Naive thymus-derived CD4-positive, alpha-beta T cell (primary cell): ENCODE data around the gene ATP8A1. TPM values are rescaled to one million over a fixed set of nuclear protein-coding genes. Genes with fewer than 3 reads are reported as not detected.
"Not testable (repeated sequence)": the region's sequence is repeated elsewhere in the genome, so short reads cannot be mapped to it uniquely, and the experiment has no call there.

ENCODE experiments used
- ATAC-seq: fragments of 150-1000 bp; cut with Tn5 transposase; 2 replicates; pipeline ENCODE4 v1.10.0; 2021; ENCODE audit warnings: mild to moderate bottlenecking, moderate library complexity
- CTCF ChIA-PET: fragments of 350-600 bp; sonication (Branson Sonifier 250); formaldehyde crosslinking; loops from one replicate; lab custom pipeline; 2021; ENCODE audit warnings: antibody characterized with exemption; lab: Charles Lee
- POLR2A ChIA-PET: fragments of 350-600 bp; sonication (Branson Sonifier 250); formaldehyde crosslinking; loops from one replicate; lab custom pipeline; 2021; ENCODE audit warnings: antibody characterized with exemption, inconsistent platforms; lab: Charles Lee
- DNase-seq, 9 donors: peaks; one replicate each; pipeline versions ENCODE4 v3.0.0 to v3.0.0-alpha.2; 2020 to 2022; ENCODE audit warnings: mixed read lengths in 1 of 9
- H3K27ac ChIP-seq: one replicate; pipeline ENCODE4 v1.7.0; 2013; ENCODE audit warnings: mild to moderate bottlenecking, low read depth, low read length, moderate library complexity
- H3K27me3 ChIP-seq, 2 donors: one replicate each; pipeline ENCODE4 v1.7.0; 2013; ENCODE audit warnings: low read length in 2 of 2, mild to moderate bottlenecking in 2 of 2, moderate library complexity in 2 of 2; ENCODE audit not compliant: control insufficient read depth in 2 of 2, insufficient read depth in 2 of 2
- H3K36me3 ChIP-seq, 3 experiments: 1 replicate in 2 of 3; 2 replicates in 1 of 3; pipeline ENCODE4 v1.7.0; 2013; ENCODE audit warnings: low read length in 3 of 3, mild to moderate bottlenecking in 3 of 3, moderate library complexity in 1 of 3; ENCODE audit not compliant: insufficient read depth in 3 of 3, control insufficient read depth in 2 of 3
- H3K4me1 ChIP-seq, 2 donors: one replicate each; pipeline ENCODE4 v1.7.0; 2013; ENCODE audit warnings: low read length in 2 of 2, mild to moderate bottlenecking in 2 of 2, moderate library complexity in 1 of 2; ENCODE audit not compliant: control insufficient read depth in 2 of 2, insufficient read depth in 2 of 2
- H3K4me3 ChIP-seq: 2 replicates; pipeline ENCODE4 v1.7.0; 2013; ENCODE audit warnings: mild to moderate bottlenecking, low read length
- H3K9me3 ChIP-seq, 3 experiments: 1 replicate in 2 of 3; 2 replicates in 1 of 3; pipeline ENCODE4 v1.7.0; 2013; ENCODE audit warnings: low read length in 3 of 3; ENCODE audit not compliant: control insufficient read depth in 2 of 3
- H3K27ac Mint-ChIP-seq, 9 donors: one replicate each; pipeline ENCODE4 v1.8.0; 2020 to 2022; ENCODE audit warnings: mixed read lengths in 9 of 9, mild to moderate bottlenecking in 8 of 9, moderate library complexity in 5 of 9, inconsistent platforms in 2 of 9
- H3K27me3 Mint-ChIP-seq, 5 donors: one replicate each; pipeline ENCODE4 v1.8.0; 2021 to 2022; ENCODE audit warnings: mixed read lengths in 5 of 5, mild to moderate bottlenecking in 1 of 5
- H3K36me3 Mint-ChIP-seq, 5 donors: one replicate each; pipeline ENCODE4 v1.8.0; 2020 to 2022; ENCODE audit warnings: mixed read lengths in 5 of 5, mild to moderate bottlenecking in 3 of 5, inconsistent platforms in 1 of 5
- H3K4me1 Mint-ChIP-seq, 7 donors: one replicate each; pipeline ENCODE4 v1.8.0; 2020 to 2022; ENCODE audit warnings: mixed read lengths in 7 of 7, mild to moderate bottlenecking in 3 of 7, inconsistent platforms in 1 of 7
- H3K4me3 Mint-ChIP-seq, 10 donors: one replicate each; pipeline ENCODE4 v1.8.0; 2020 to 2022; ENCODE audit warnings: mild to moderate bottlenecking in 10 of 10, mixed read lengths in 10 of 10, moderate library complexity in 6 of 10, inconsistent platforms in 2 of 10
- H3K9me3 Mint-ChIP-seq, 11 donors: one replicate each; pipeline ENCODE4 v1.8.0; 2020 to 2022; ENCODE audit warnings: mixed read lengths in 11 of 11, mild to moderate bottlenecking in 4 of 11, inconsistent platforms in 1 of 11, moderate library complexity in 1 of 11
- intact Hi-C, 2 donors: fragments of 100-400 bp; cut with micrococcal nuclease; formaldehyde crosslinking; loops; one replicate each; pipeline ENCODE4 v1.15.1; 2023
- polyA plus RNA-seq, 2 donors: library from polyadenylated mRNA; unstranded; fragments of 300-500 nt; fragmentation: Illumina TruSeq; gene quantifications; one replicate each; pipeline ENCODE4 v1.2.3, GENCODE V29; 2021
- total RNA-seq, 6 experiments: library from RNA in 5 of 6; stranded (reverse) in 5 of 6; gene quantifications; 1 replicate in 5 of 6; 2 replicates in 1 of 6; pipeline ENCODE4 v1.2.3 and lab custom pipeline; 2021 to 2026

Gene ATP8A1
- total and polyA plus RNA-seq, 7 experiments from 2014 or later: 8.8 to 66.8 (median 48.5) TPM

- Histone ChIP-seq H3K27ac (no peak overlapping the region), H3K36me3 (peaks cover 4 to 32% (median 5%) of the 10 kb centered on the region in 3 experiments), H3K9me3 (no peaks in the 10 kb centered on the region), H3K27me3 (no peaks in the 10 kb centered on the region), H3K4me3 (no peak overlapping the region), H3K4me1 (no peaks in the 10 kb centered on the region)
- H3K36me3 Mint-ChIP-seq: peaks cover 22 to 69% (median 53%) of the 10 kb centered on the region in 5 donors
- peaks cover 0 to 7% (median 0%) of the 10 kb centered on the region in 11 donors for H3K9me3 Mint-ChIP-seq
- DNase-seq (no peak), ATAC-seq (no peak)
- H3K4me1 Mint-ChIP-seq: peaks cover 0 to 6% (median 0%) of the 10 kb centered on the region in 7 donors
- ChIA-PET CTCF (no interaction called here), POLR2A (no interaction called here)
- no peak overlapping the region for H3K27ac Mint-ChIP-seq
- H3K4me3 Mint-ChIP-seq: no peak overlapping the region
- no peaks in the 10 kb centered on the region for H3K27me3 Mint-ChIP-seq
- intact Hi-C loops: no loop called here
Measured at GRCh38 chr4:42466273-42466844, 190.5 kb downstream of the ATP8A1 start.

DNA sequence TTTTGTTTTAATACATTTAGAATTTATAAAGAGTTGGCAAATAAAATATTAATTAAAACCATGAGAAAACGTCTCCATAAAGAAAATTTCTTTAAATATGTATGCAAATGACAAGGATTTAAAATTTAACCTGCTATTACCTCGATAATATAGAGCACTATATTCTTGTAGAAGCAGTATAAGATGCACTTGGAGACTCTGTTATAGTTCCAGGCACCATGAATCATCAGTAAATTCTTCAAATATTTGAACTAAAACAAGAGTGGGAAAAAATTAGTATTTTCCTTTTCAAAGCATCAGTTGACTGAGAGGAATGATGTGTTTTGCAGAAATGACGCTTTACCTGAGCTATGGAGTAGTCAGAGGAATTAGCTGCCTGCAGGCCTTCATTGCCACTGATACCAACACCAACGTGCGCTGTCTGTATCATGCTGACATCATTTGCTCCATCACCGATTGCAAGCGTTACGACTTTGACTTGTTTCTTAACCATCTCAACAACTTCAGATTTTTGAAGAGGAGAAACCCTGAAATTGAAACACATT lies 192.3 kb downstream of the ATP8A1 start:
- ChIA-PET CTCF (no interaction called here), POLR2A (no interaction called here)
- H3K27ac Mint-ChIP-seq: no peak overlapping the region
- Histone ChIP-seq H3K4me1 (no peaks in the 10 kb centered on the region), H3K4me3 (no peak overlapping the region), H3K27ac (no peak overlapping the region), H3K9me3 (no peaks in the 10 kb centered on the region), H3K36me3 (peaks cover 4 to 32% (median 5%) of the 10 kb centered on the region in 3 experiments), H3K27me3 (no peaks in the 10 kb centered on the region)
- ATAC-seq (no peak), DNase-seq (no peak)
- H3K4me1 Mint-ChIP-seq: peaks cover 0 to 6% (median 0%) of the 10 kb centered on the region in 7 donors
- no peak overlapping the region for H3K4me3 Mint-ChIP-seq
- intact Hi-C loops: no loop called here
- H3K27me3 Mint-ChIP-seq: no peaks in the 10 kb centered on the region
- H3K9me3 Mint-ChIP-seq: peaks cover 0 to 7% (median 0%) of the 10 kb centered on the region in 11 donors
- peaks cover 24 to 68% (median 53%) of the 10 kb centered on the region in 5 donors for H3K36me3 Mint-ChIP-seq

GRCh38 chr4:42461216-42461615 lies 195.7 kb downstream of the ATP8A1 start:
- H3K4me3 ChIP-seq, CTCF ChIA-PET, H3K4me3 Mint-ChIP-seq, H3K4me1 Mint-ChIP-seq, POLR2A ChIA-PET, H3K9me3 Mint-ChIP-seq, intact Hi-C loops, ATAC-seq, H3K27ac ChIP-seq, H3K27me3 Mint-ChIP-seq, H3K27me3 ChIP-seq, H3K27ac Mint-ChIP-seq, H3K9me3 ChIP-seq, DNase-seq, H3K4me1 ChIP-seq: not testable (repeated sequence)
- H3K36me3 ChIP-seq: peaks cover 4 to 32% (median 5%) of the 10 kb centered on the region in 3 experiments
- H3K36me3 Mint-ChIP-seq: peaks cover 24 to 71% (median 45%) of the 10 kb centered on the region in 5 donors

DNA sequence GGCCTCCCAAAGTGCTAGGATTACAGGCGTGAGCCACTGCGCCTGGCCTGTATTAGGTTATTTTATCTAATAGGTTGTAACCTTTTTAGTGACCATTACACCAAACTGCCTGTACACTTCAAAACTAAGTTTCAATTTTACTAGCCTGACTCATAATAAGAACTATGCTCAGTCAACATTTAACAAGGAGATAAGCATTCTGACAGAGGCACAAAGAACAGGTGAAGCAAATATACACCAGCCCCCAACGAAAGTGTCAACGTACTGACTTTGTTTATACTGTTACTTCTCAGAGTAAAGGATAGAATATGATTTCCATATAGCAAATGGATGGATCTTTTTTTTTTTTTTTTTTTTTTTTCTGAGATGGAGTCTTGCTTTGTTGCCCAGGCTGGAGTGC lies 196.9 kb downstream of the ATP8A1 start:
- ChIA-PET CTCF (no interaction called here), POLR2A (no interaction called here)
- Histone ChIP-seq H3K4me3 (no peak overlapping the region), H3K36me3 (peaks cover 4 to 36% (median 5%) of the 10 kb centered on the region in 3 experiments), H3K9me3 (no peaks in the 10 kb centered on the region), H3K4me1 (no peaks in the 10 kb centered on the region), H3K27me3 (no peaks in the 10 kb centered on the region), H3K27ac (no peak overlapping the region)
- H3K4me1 Mint-ChIP-seq: peaks cover 0 to 6% (median 0%) of the 10 kb centered on the region in 7 donors
- peaks cover 28 to 72% (median 45%) of the 10 kb centered on the region in 5 donors for H3K36me3 Mint-ChIP-seq
- no peaks in the 10 kb centered on the region for H3K27me3 Mint-ChIP-seq
- intact Hi-C loops: no loop called here
- no peak overlapping the region for H3K27ac Mint-ChIP-seq
- H3K4me3 Mint-ChIP-seq: no peak overlapping the region
- H3K9me3 Mint-ChIP-seq: peaks cover 0 to 7% (median 0%) of the 10 kb centered on the region in 11 donors
- no peak for DNase-seq
- ATAC-seq: no peak

DNA sequence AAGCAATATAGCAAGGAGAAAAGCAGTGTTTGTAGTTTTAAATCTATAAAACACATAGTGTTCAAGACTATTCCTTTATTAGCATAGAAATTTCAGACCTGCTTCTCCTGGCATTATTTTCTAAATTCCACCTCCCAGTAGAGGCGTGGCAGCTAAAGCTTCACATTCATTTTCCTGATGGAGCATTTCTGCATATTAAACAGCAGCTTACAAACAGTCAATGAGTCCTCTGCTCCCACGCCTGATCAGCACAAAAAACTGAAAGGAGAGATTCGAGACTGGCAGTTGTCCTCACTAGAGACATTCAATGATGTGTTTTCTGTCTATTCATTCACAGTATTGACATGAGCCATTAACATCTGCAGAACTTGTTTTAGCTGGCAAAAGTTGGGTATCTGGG lies 198.2 kb downstream of the ATP8A1 start:
- Mint-ChIP-seq H3K4me3 (no peak overlapping the region), H3K27me3 (no peaks in the 10 kb centered on the region), H3K36me3 (peaks cover 28 to 75% (median 47%) of the 10 kb centered on the region in 5 donors), H3K27ac (peak overlapping the region in 1 of 9 donors; percentile 3), H3K9me3 (peaks cover 0 to 7% (median 0%) of the 10 kb centered on the region in 11 donors), H3K4me1 (peaks cover 0 to 6% (median 0%) of the 10 kb centered on the region in 7 donors)
- Histone ChIP-seq H3K27me3 (no peaks in the 10 kb centered on the region), H3K4me1 (no peaks in the 10 kb centered on the region), H3K4me3 (no peak overlapping the region), H3K27ac (no peak overlapping the region), H3K9me3 (no peaks in the 10 kb centered on the region), H3K36me3 (peaks cover 0 to 27% (median 2%) of the 10 kb centered on the region in 3 experiments)
- POLR2A ChIA-PET: no interaction called here
- no peak for DNase-seq
- no peak for ATAC-seq
- intact Hi-C loops: no loop called here
- CTCF ChIA-PET: no interaction called here

DNA sequence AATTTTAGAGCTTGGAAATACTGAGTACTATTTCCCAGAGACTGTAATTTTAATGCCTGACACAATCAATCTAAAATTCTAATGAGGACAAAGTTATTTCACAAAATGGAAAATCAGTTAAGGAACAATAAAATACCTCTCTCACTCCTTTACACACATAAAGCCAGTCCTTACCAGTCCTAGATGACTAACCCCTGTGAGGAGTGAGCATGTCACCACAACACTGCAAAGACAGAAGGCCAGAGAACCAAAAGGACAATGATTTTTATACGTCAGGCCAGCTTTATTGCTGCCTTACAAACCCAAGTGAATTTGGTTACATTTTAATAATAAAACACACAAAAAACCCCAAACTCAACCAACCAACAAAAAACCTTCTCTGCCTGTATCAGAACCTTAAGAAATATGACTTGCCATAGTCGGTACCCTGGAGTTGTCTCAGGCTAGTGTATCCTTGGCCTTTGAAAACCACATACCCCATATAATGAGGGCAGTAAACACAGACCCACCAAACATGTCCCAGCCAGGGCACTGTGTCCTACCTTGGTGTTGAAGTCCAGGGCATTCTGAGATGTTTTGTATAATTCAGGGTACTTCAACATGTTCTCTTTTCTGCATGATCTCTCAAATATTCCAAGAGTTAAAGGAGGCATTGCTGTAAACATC lies 202.0 kb downstream of the ATP8A1 start:
- Histone ChIP-seq H3K36me3 (peaks cover 0 to 26% (median 5%) of the 10 kb centered on the region in 3 experiments), H3K9me3 (no peaks in the 10 kb centered on the region), H3K4me1 (no peaks in the 10 kb centered on the region), H3K4me3 (no peak overlapping the region), H3K27me3 (no peaks in the 10 kb centered on the region), H3K27ac (no peak overlapping the region)
- ChIA-PET CTCF (no interaction called here), POLR2A (interaction anchor here (0.6 kb wide), 1 partner anchor 15 kb away, joined by 3 read pairs; no protein-coding TSS in a partner anchor)
- H3K27ac Mint-ChIP-seq: no peak overlapping the region
- no peaks in the 10 kb centered on the region for H3K27me3 Mint-ChIP-seq
- no peaks in the 10 kb centered on the region for H3K9me3 Mint-ChIP-seq
- peaks cover 14 to 70% (median 45%) of the 10 kb centered on the region in 5 donors for H3K36me3 Mint-ChIP-seq
- DNase-seq (no peak), ATAC-seq (no peak)
- intact Hi-C loops: no loop called here
- H3K4me1 Mint-ChIP-seq: no peaks in the 10 kb centered on the region
- H3K4me3 Mint-ChIP-seq: no peak overlapping the region
